Measurements from ENCODE around the gene TMEM258. TPM values are rescaled to one million over a fixed set of nuclear protein-coding genes. Genes with fewer than 3 reads are reported as not detected.

Gene TMEM258
- total and polyA plus RNA-seq, 2 donors (not counting 3 experiments of a cell fraction or from before 2014, with no cell fraction given), result 140 to 534 TPM

- Histone ChIP-seq H3K9me1 (replicated peaks; ENCODE audit: control insufficient read depth, extremely low read depth, insufficient read depth, low read length) (no peaks in the 10 kb centered on the region), H3K79me2 (ENCODE audit: control insufficient read depth, insufficient read depth, low read length) (peaks cover 33% of the 10 kb centered on the region), H3K4me3 (replicated peaks in 1 of 3; ENCODE audit: insufficient read depth in 1 of 3, low read depth in 1 of 3, low read length in 3 of 3) (no peak overlapping the region), H3K36me3 (ENCODE audit: control insufficient read depth in 2 of 2, extremely low read depth in 1 of 2, insufficient read depth in 2 of 2, low read length in 2 of 2) (peaks cover 8 to 21% of the 10 kb centered on the region in 2 experiments), H3K27me3 (ENCODE audit: control insufficient read depth in 2 of 2, insufficient read depth in 2 of 2, low read length in 2 of 2) (no peaks in the 10 kb centered on the region), H2AFZ (ENCODE audit: low read depth, low read length) (no peak overlapping the region), H3K9ac (replicated peaks; ENCODE audit: extremely low read depth, insufficient read depth, low read length) (no peak overlapping the region), H3K9me3 (replicated peaks; ENCODE audit: control insufficient read depth, insufficient read depth, low read length) (no peaks in the 10 kb centered on the region), H3K27ac (ENCODE audit: insufficient read depth, low read depth, low read length) (peak overlapping the region; percentile 22), H4K20me1 (replicated peaks; ENCODE audit: control insufficient read depth, extremely low read depth, insufficient read depth, low read length) (no peaks in the 10 kb centered on the region), H3K4me2 (ENCODE audit: insufficient read depth, low read length) (no peak overlapping the region), H3K4me1 (ENCODE audit: control insufficient read depth, extremely low read depth, insufficient read depth, low read length) (peaks cover 17% of the 10 kb centered on the region)
- TSS peak; percentile 18 for BruUV-seq (replicated peaks)
- POLR2A ChIA-PET, result interaction anchor here (0.8 kb wide), 1 partner anchor 16 kb away, joined by 3 read pairs; no protein-coding TSS in a partner anchor
- intact Hi-C loops (cut with micrococcal nuclease) (no loop called here), dilution Hi-C loops (cut with MboI; ENCODE audit: extremely low pct_ligation_motif_present, low sequenced_read_pairs) (no loop called here)
- CTCF ChIA-PET, result interaction anchor here (0.6 to 4.4 kb wide), 4 partner anchors 15 to 308 kb away, joined by 3 to 134 read pairs (median 66); no protein-coding TSS in a partner anchor
- FAIRE-seq, result no peak
- TF ChIP-seq POLR2AphosphoS5 (IDR thresholded peaks at IDR 0.05; ENCODE audit: insufficient read depth, low read depth, low read length) (no peak), FOS (IDR thresholded peaks at IDR 0.05; ENCODE audit: borderline replicate concordance, insufficient read depth, low read length) (no peak), JUN (IDR thresholded peaks at IDR 0.05; ENCODE audit: borderline replicate concordance, insufficient read depth, insufficient read length, low read depth) (no peak), CTCF (IDR thresholded peaks at IDR 0.05; ENCODE audit: extremely low read depth in 1 of 2, insufficient read depth in 1 of 2, low read depth in 1 of 2, low read length in 2 of 2) (no peak), MYC (IDR thresholded peaks at IDR 0.05; ENCODE audit: low read depth, low read length) (no peak), GATA2 (IDR thresholded peaks at IDR 0.05; ENCODE audit: insufficient read depth, insufficient read length, low read depth, low read length) (no peak), MAX (IDR thresholded peaks at IDR 0.05; ENCODE audit: insufficient read depth, insufficient read length) (no peak), POLR2A (IDR thresholded peaks at IDR 0.05; ENCODE audit: low read depth, low read length) (no peak)
- no peak for DNase-seq (ENCODE audit: low read depth, low spot score)
These were observed 7.4 kb upstream of the TMEM258 start for GRCh38 chr11:61799665-61800284.
